Uterus (tissue), 2 donors: Measurements from ENCODE around the gene TMEM121.

Source experiments
- CTCF ChIP-seq, 4 experiments: fragments of 200-600 bp in 2 of 4; fragments of 450-650 bp in 2 of 4; sonication (generic) in 2 of 4; IDR thresholded peaks; one replicate each; pipeline ENCODE4 v1.5.1; 2016 to 2019; ENCODE audit warnings: antibody characterized with exemption in 4 of 4, mild to moderate bottlenecking in 2 of 4, moderate library complexity in 1 of 4
- POLR2A ChIP-seq, 2 donors: fragments of 450-650 bp; IDR thresholded peaks; one replicate each; pipeline ENCODE4 v1.6.1; 2016; ENCODE audit warnings: antibody characterized with exemption in 2 of 2, mild to moderate bottlenecking in 1 of 2, moderate library complexity in 1 of 2

DNA sequence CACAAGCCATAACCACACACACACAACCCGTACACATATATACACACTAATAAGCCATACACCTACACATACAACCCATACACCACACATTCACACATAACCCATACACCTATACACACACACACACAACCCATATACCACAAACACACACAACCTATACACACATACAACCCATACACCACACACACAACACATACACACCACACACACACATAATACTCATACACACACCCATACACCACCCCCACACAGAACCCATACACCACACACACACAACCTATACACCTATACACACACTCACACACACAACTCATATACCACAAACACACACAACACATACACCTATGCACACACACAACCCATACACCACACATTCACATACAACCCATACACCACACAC, 44.1 kb downstream of the TMEM121 start:
- TF ChIP-seq CTCF (IDR thresholded peaks at IDR 0.05) (no peak), POLR2A (IDR thresholded peaks at IDR 0.05) (no peak)
